Measurements from ENCODE around the gene TDO2.

Gene TDO2

GRCh38 chr4:155941085-155941790 is 37.7 kb downstream of the TDO2 start:
- no peaks in the 10 kb centered on the region for H3K27me3 ChIP-seq (replicated peaks)
- TF ChIP-seq CTCF (IDR thresholded peaks at IDR 0.05; ENCODE audit: low read depth, low read length, missing control alignments), result no peak
- no peak overlapping the region for H3K4me3 ChIP-seq (ENCODE audit: low read depth, low read length)
- H3K27ac ChIP-seq, result no peak overlapping the region
- in situ Hi-C loops (cut with HindIII; ENCODE audit: low pct_ligation_motif_present, low sequenced_read_pairs), result loop anchor here (25.0 kb wide), 1 partner anchor 129 kb away; no protein-coding TSS in a partner anchor
- no peak for DNase-seq
- H3K36me3 ChIP-seq (replicated peaks), result no peaks in the 10 kb centered on the region

- H3K27ac ChIP-seq, result no peak overlapping the region
- no peaks in the 10 kb centered on the region for H3K27me3 ChIP-seq (replicated peaks)
- H3K4me3 ChIP-seq (ENCODE audit: low read depth, low read length), result no peak overlapping the region
- H3K36me3 ChIP-seq (replicated peaks), result no peaks in the 10 kb centered on the region
- TF ChIP-seq CTCF (IDR thresholded peaks at IDR 0.05; ENCODE audit: low read depth, low read length, missing control alignments), result no peak
- in situ Hi-C loops (cut with HindIII; ENCODE audit: low pct_ligation_motif_present, low sequenced_read_pairs), result loop anchor here (25.0 kb wide), 1 partner anchor 130 kb away; no protein-coding TSS in a partner anchor
- no peak for DNase-seq
These were observed 38.3 kb downstream of the TDO2 start for GRCh38 chr4:155941820-155942219.

GRCh38 chr4:155943605-155944291 is 40.3 kb downstream of the TDO2 start:
- DNase-seq, result no peak
- in situ Hi-C loops (cut with HindIII; ENCODE audit: low pct_ligation_motif_present, low sequenced_read_pairs), result loop anchor here (25.0 kb wide), 1 partner anchor 131 kb away; no protein-coding TSS in a partner anchor

GRCh38 chr4:155944516-155944915 is 41.0 kb downstream of the TDO2 start:
- DNase-seq, result no peak
- Histone ChIP-seq H3K27me3 (replicated peaks) (no peaks in the 10 kb centered on the region), H3K27ac (no peak overlapping the region), H3K36me3 (replicated peaks) (no peaks in the 10 kb centered on the region), H3K4me3 (ENCODE audit: low read depth, low read length) (no peak overlapping the region)
- in situ Hi-C loops (cut with HindIII; ENCODE audit: low pct_ligation_motif_present, low sequenced_read_pairs), result loop anchor here (25.0 kb wide), 1 partner anchor 132 kb away; no protein-coding TSS in a partner anchor
- no peak for TF ChIP-seq CTCF (IDR thresholded peaks at IDR 0.05; ENCODE audit: low read depth, low read length, missing control alignments)

More at GRCh38 chr4:155943605-155944291, 40.3 kb downstream of the TDO2 start:
- no peak for TF ChIP-seq CTCF (IDR thresholded peaks at IDR 0.05; ENCODE audit: low read depth, low read length, missing control alignments)
- no peaks in the 10 kb centered on the region for H3K27me3 ChIP-seq (replicated peaks)
- no peak overlapping the region for H3K27ac ChIP-seq
- no peak overlapping the region for H3K4me3 ChIP-seq (ENCODE audit: low read depth, low read length)
- H3K36me3 ChIP-seq (replicated peaks), result no peaks in the 10 kb centered on the region

GRCh38 chr4:155946486-155946885 is 43.0 kb downstream of the TDO2 start:
- no peaks in the 10 kb centered on the region for H3K36me3 ChIP-seq (replicated peaks)
- no peaks in the 10 kb centered on the region for H3K27me3 ChIP-seq (replicated peaks)
- TF ChIP-seq CTCF (IDR thresholded peaks at IDR 0.05; ENCODE audit: low read depth, low read length, missing control alignments), result no peak
- H3K27ac ChIP-seq, result no peak overlapping the region
- DNase-seq, result peak; percentile 21
- in situ Hi-C loops (cut with HindIII; ENCODE audit: low pct_ligation_motif_present, low sequenced_read_pairs), result loop anchor here (25.0 kb wide), 1 partner anchor 134 kb away; no protein-coding TSS in a partner anchor
- H3K4me3 ChIP-seq (ENCODE audit: low read depth, low read length), result no peak overlapping the region
